Measurements from ENCODE around the gene SLC9A9.

The SLC9A9 gene

GRCh38 chr3:143596957-143597642 is 251.2 kb downstream of the SLC9A9 start:
- no peak overlapping the region for H3K4me3 ChIP-seq (ENCODE audit: low read depth, low read length)
- no peak for TF ChIP-seq CTCF (IDR thresholded peaks at IDR 0.05; ENCODE audit: low read depth, low read length, missing control alignments)
- DNase-seq (ENCODE audit: low read depth): no peak

GRCh38 chr3:143595456-143596077 is 252.7 kb downstream of the SLC9A9 start:
- TF ChIP-seq CTCF (IDR thresholded peaks at IDR 0.05; ENCODE audit: low read depth, low read length, missing control alignments): no peak
- no peak for DNase-seq (ENCODE audit: low read depth)

DNA sequence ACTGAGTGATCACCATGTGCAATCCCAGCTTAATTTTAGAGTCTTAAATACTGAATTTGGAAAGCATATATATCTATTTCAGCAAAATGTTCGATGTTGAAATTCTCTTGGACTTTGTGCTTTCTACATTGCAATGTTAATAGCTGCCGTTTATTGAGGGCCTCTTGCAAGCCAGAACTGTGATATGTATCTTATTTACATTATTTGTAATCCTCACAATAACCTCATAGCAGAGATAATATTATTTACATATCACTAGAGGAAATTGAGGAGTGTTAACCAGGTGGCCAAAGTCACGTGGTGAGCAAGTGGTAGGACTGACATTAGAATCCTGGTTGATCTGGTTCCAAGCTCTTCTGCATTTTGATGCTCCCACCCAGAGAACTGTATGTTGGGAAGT is 254.1 kb downstream of the SLC9A9 start:
- H3K4me3 ChIP-seq (ENCODE audit: low read depth, low read length): no peak overlapping the region
- TF ChIP-seq CTCF (IDR thresholded peaks at IDR 0.05; ENCODE audit: low read depth, low read length, missing control alignments): no peak
- no peak for DNase-seq (ENCODE audit: low read depth)

More at GRCh38 chr3:143595456-143596077, 252.7 kb downstream of the SLC9A9 start:
- H3K4me3 ChIP-seq (ENCODE audit: low read depth, low read length): no peak overlapping the region

DNA sequence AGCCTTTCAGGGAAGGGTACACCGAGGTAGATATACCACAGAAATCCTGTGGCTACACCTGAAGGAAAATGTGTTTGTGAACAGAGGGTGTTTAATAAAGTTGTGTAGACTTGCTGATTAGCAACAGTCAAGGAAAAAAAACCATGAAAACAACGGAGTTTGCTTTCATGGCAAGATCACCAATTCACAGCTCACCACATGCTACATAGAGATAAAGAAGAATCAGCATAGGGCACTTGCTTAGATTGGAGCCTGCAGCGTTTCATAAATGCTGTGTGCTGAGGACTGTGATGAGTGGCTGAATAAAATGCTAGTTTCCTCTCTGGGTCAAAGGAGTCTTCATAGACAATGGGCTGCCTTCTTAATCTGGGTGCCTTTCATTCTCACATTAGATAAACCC is 257.6 kb downstream of the SLC9A9 start:
- H3K4me3 ChIP-seq (ENCODE audit: low read depth, low read length): no peak overlapping the region
- DNase-seq (ENCODE audit: low read depth): no peak
- no peak for TF ChIP-seq CTCF (IDR thresholded peaks at IDR 0.05; ENCODE audit: low read depth, low read length, missing control alignments)

GRCh38 chr3:143586576-143586975 is 261.7 kb downstream of the SLC9A9 start:
- no peak for TF ChIP-seq CTCF (IDR thresholded peaks at IDR 0.05; ENCODE audit: low read depth, low read length, missing control alignments)
- no peak overlapping the region for H3K4me3 ChIP-seq (ENCODE audit: low read depth, low read length)
- no peak for DNase-seq (ENCODE audit: low read depth)

- TF ChIP-seq CTCF (IDR thresholded peaks at IDR 0.05; ENCODE audit: low read depth, low read length, missing control alignments): no peak
- peak; percentile 25 for DNase-seq (ENCODE audit: low read depth)
- no peak overlapping the region for H3K4me3 ChIP-seq (ENCODE audit: low read depth, low read length)
Measured at GRCh38 chr3:143585720-143586456, 262.4 kb downstream of the SLC9A9 start.
